Thymus (tissue), 11 donors: ENCODE results near the gene EIF1. TPM values are rescaled to one million over a fixed set of nuclear protein-coding genes. Genes with fewer than 3 reads are reported as not detected.

Experiments
- DNase-seq, 9 donors: peaks; one replicate each; pipeline ENCODE4 v3.0.0-alpha.2; 2013; ENCODE audit warnings: low spot score in 9 of 9, low read depth in 6 of 9, missing footprints in 1 of 9
- H3K27ac ChIP-seq, 2 donors: one replicate each; pipeline ENCODE4 v1.5.1; 2013; ENCODE audit warnings: control low read depth in 1 of 2, low read depth in 1 of 2, low read length in 1 of 2, mild to moderate bottlenecking in 1 of 2, moderate library complexity in 1 of 2
- H3K27me3 ChIP-seq, 2 donors: one replicate each; pipeline ENCODE4 v1.5.1; 2013; ENCODE audit warnings: low read length in 1 of 2; ENCODE audit not compliant: control insufficient read depth in 2 of 2, insufficient read depth in 1 of 2
- H3K36me3 ChIP-seq, 2 donors: one replicate each; pipeline ENCODE4 v1.5.1; 2013; ENCODE audit warnings: low read length in 1 of 2, mild to moderate bottlenecking in 1 of 2, moderate library complexity in 1 of 2; ENCODE audit not compliant: control insufficient read depth in 2 of 2, insufficient read depth in 2 of 2
- H3K4me1 ChIP-seq, 2 donors: one replicate each; pipeline ENCODE4 v1.5.1; 2013; ENCODE audit warnings: low read length in 2 of 2; ENCODE audit not compliant: control insufficient read depth in 2 of 2, insufficient read depth in 2 of 2
- H3K4me3 ChIP-seq, 2 donors: one replicate each; pipeline ENCODE4 v1.5.1; 2013; ENCODE audit warnings: low read length in 2 of 2, control low read depth in 1 of 2, mild to moderate bottlenecking in 1 of 2
- H3K9me3 ChIP-seq, 2 donors: one replicate each; pipeline ENCODE4 v1.5.1; 2013; ENCODE audit warnings: low read length in 1 of 2, mild to moderate bottlenecking in 1 of 2; ENCODE audit not compliant: control insufficient read depth in 2 of 2, insufficient read depth in 1 of 2
- WGBS: extraction: QIAGEN DNeasy Blood & Tissue Kit; methylation state at CpG from one replicate; pipeline ENCODE4 v1.1.7; 2013; 5-methylcytosine and 5-hydroxymethylcytosine counted together
- polyA plus RNA-seq: library from polyadenylated mRNA; stranded (reverse); fragments of 200-250 nt; gene quantifications from one replicate; pipeline ENCODE4 v1.2.3, GENCODE V29; 2013
- total RNA-seq: library from RNA; stranded (reverse); fragments of 120-200 nt; gene quantifications from one replicate; pipeline ENCODE4 v1.2.4, GENCODE V29; 2013
- donor health status: healthy.

The EIF1 gene
- total and polyA plus RNA-seq, 2 donors, result 145 to 1,051 TPM

DNA sequence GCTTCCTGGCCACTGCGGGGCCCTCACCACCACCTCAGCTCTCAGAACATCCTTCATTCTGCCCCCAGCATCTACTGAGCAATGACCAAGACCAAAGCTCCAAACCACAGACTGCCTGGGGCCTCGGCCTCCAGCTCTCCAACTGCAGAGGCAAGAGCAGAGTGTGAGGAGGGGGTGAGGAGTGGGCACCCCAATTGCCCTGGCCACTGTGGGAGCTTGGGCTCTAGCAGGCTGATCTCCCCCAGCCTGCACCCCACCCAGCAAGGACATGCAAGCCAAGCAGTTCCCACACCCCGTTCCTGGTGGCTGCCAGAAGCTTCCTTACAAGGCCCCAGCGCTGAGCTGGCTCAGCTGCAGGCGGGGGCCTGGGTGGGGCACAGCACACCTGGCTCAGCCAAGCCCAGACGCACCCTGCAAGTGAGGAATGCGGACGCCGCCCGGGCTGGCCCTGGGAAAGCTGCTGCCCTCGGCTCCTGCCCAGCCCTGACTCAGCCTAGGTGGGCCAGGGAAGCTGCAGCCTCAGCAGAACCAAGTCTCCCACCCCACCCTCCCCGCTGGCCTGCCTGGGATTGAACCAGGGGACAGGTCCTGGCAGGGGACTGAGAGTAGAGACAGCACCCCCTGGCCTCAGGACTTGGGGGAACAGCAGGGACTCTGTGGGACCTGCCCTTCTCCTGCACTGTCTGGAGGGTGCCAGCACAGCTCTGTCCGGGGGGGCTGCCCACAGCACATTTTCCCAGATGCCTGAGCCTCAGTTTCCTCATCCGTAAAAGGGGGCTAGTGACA, 34.6 kb upstream of the EIF1 start:
- H3K27me3 ChIP-seq, result no peaks in the 10 kb centered on the region
- peak overlapping the region; percentile 77 to 87 for H3K27ac ChIP-seq
- DNase-seq, result no peak
- no peaks in the 10 kb centered on the region for H3K9me3 ChIP-seq
- H3K4me1 ChIP-seq, result peaks cover 0 to 43% of the 10 kb centered on the region in 2 donors
- no peaks in the 10 kb centered on the region for H3K36me3 ChIP-seq
- WGBS, result 88% methylated on average over 14 of the region's 14 CpGs
- H3K4me3 ChIP-seq, result no peak overlapping the region

- Histone ChIP-seq H3K4me1 (peaks cover 0 to 45% of the 10 kb centered on the region in 2 donors), H3K4me3 (no peak overlapping the region), H3K9me3 (no peaks in the 10 kb centered on the region), H3K27ac (peak overlapping the region; percentile 77 to 87), H3K36me3 (no peaks in the 10 kb centered on the region), H3K27me3 (no peaks in the 10 kb centered on the region)
- no peak for DNase-seq
- 91% methylated on average over 24 of the region's 24 CpGs for WGBS
Measured at GRCh38 chr17:41654678-41655607, 33.7 kb upstream of the EIF1 start.

GRCh38 chr17:41655611-41656111, 33.0 kb upstream of the EIF1 start:
- Histone ChIP-seq H3K27me3 (no peaks in the 10 kb centered on the region), H3K27ac (peak overlapping the region; percentile 77 to 87), H3K9me3 (no peaks in the 10 kb centered on the region), H3K4me3 (no peak overlapping the region), H3K36me3 (no peaks in the 10 kb centered on the region), H3K4me1 (peaks cover 0 to 50% of the 10 kb centered on the region in 2 donors)
- peak in 1 of 9 donors; percentile 29 for DNase-seq
- 90% methylated on average over 18 of the region's 18 CpGs for WGBS

DNA sequence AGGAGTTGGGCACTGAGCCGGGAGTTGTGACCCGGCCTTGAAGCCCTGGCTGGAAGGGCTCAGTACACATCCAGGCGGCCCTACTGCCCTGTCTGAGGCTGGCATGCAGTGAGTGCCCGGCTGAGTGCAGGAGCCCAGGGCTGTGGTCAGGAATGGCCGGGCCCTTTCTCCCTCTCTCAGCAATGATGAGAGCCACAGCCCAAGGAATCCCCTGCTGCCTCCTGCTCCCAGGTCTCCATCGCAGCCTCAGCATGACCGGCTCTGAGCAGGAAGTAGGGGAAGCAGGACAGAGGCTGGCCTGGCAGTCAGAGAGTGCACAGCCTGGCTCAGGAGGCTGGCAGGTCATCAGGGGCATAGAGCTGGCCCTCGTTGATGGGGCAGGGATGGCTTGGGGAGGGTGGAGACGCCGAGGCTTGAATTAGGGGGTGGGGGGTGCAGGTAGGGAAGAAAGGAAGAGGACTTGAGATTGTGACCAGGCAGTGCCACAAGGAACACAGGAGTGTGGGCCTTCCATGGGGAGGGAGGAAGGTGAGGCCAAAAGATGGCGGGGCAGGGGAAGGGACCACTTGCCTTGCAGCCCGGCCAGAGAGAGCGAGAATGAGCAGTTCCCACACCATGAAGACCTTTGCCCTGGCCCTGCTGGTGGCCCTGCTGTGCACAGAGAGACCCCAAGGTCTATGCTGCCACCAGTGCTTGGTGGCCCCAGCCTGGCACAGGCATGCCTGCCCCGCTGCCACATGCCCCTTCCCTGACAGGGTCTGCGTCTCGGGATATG, 32.2 kb upstream of the EIF1 start:
- 97% methylated on average over 16 of the region's 16 CpGs for WGBS
- peak overlapping the region; percentile 74 to 86 for H3K27ac ChIP-seq
- DNase-seq, result no peak
- H3K4me3 ChIP-seq, result no peak overlapping the region
- no peaks in the 10 kb centered on the region for H3K36me3 ChIP-seq
- no peaks in the 10 kb centered on the region for H3K27me3 ChIP-seq
- no peaks in the 10 kb centered on the region for H3K9me3 ChIP-seq
- peaks cover 0 to 49% of the 10 kb centered on the region in 2 donors for H3K4me1 ChIP-seq

GRCh38 chr17:41657176-41657754, 31.4 kb upstream of the EIF1 start:
- peaks cover 0 to 41% of the 10 kb centered on the region in 2 donors for H3K4me1 ChIP-seq
- 61% methylated on average over 16 of the region's 16 CpGs for WGBS
- peak overlapping the region; percentile 32 to 67 for H3K27ac ChIP-seq
- no peak for DNase-seq
- no peaks in the 10 kb centered on the region for H3K36me3 ChIP-seq
- no peaks in the 10 kb centered on the region for H3K27me3 ChIP-seq
- no peak overlapping the region for H3K4me3 ChIP-seq
- H3K9me3 ChIP-seq, result no peaks in the 10 kb centered on the region

GRCh38 chr17:41657936-41658335, 30.7 kb upstream of the EIF1 start:
- no peaks in the 10 kb centered on the region for H3K9me3 ChIP-seq
- no peak for DNase-seq
- no peaks in the 10 kb centered on the region for H3K36me3 ChIP-seq
- H3K27me3 ChIP-seq, result no peaks in the 10 kb centered on the region
- peaks cover 0 to 42% of the 10 kb centered on the region in 2 donors for H3K4me1 ChIP-seq
- 92% methylated on average over 12 of the region's 12 CpGs for WGBS
- peak overlapping the region in 1 of 2 donors; percentile 53 for H3K27ac ChIP-seq
- H3K4me3 ChIP-seq, result no peak overlapping the region

DNA sequence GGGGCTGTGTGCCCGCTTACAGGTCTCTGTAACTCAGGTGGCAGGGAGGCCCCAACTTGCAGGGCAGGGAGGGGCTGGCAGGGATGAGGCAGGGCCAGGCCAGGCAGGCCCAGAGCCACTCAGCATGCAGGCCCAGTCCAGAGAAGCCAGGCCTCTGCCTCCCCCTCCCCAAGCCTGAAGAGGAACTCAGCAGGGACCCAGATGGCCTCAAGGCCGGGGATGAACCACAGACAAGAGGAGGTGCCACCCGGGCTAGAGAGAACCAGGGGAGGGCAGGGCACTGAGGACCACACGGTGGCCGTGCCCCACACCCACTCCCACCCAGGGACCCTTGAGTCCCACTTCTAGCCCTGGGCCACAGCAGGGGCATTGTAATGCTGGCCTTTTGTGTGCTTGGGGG, 29.8 kb upstream of the EIF1 start:
- DNase-seq, result no peak
- Histone ChIP-seq H3K4me1 (peaks cover 0 to 37% of the 10 kb centered on the region in 2 donors), H3K9me3 (no peaks in the 10 kb centered on the region), H3K4me3 (no peak overlapping the region), H3K36me3 (no peaks in the 10 kb centered on the region), H3K27me3 (peaks cover 0 to 4% of the 10 kb centered on the region in 2 donors), H3K27ac (peak overlapping the region in 1 of 2 donors; percentile 31)
- 81% methylated on average over 5 of the region's 5 CpGs for WGBS

GRCh38 chr17:41659427-41660212, 29.1 kb upstream of the EIF1 start:
- WGBS, result 89% methylated on average over 11 of the region's 11 CpGs
- Histone ChIP-seq H3K27me3 (peaks cover 2 to 12% of the 10 kb centered on the region in 2 donors), H3K4me3 (no peak overlapping the region), H3K4me1 (peaks cover 0 to 33% of the 10 kb centered on the region in 2 donors), H3K36me3 (no peaks in the 10 kb centered on the region), H3K27ac (peak overlapping the region; percentile 11 to 54), H3K9me3 (no peaks in the 10 kb centered on the region)
- DNase-seq, result no peak
